Measurements from ENCODE around the gene CASZ1.

- TF ChIP-seq CTCF (IDR thresholded peaks at IDR 0.05) (peak in 1 of 6 experiments; percentile 21), EP300 (IDR thresholded peaks at IDR 0.05) (peak in 1 of 4 donors; percentile 70), POLR2A (IDR thresholded peaks at IDR 0.05) (peak in 2 of 4 donors; percentile 14 to 20), POLR2AphosphoS5 (IDR thresholded peaks at IDR 0.05) (peak in 1 of 2 donors; percentile 67)
Observed at GRCh38 chr1:10665930-10666850, 130.3 kb downstream of the CASZ1 start.
